GM12864 (cell line): ENCODE results near the gene ETV6.

ENCODE experiments used
- DNase-seq: peaks from one replicate; pipeline ENCODE4 v3.0.0-alpha.2; 2011; ENCODE audit warnings: low read depth
- H3K4me3 ChIP-seq: 2 replicates; pipeline ENCODE4 v1.5.1; 2011; ENCODE audit warnings: mild to moderate bottlenecking, low read depth, low read length, control low read depth
- TF ChIP-seq, protein P1 (sequence below): IDR thresholded peaks from 2 replicates; pipeline ENCODE4 v1.5.1; 2011; ENCODE audit warnings: low read depth, mild to moderate bottlenecking, moderate library complexity, low read length, control low read depth, inconsistent platforms; ENCODE audit errors: missing control alignments

Gene ETV6

DNA sequence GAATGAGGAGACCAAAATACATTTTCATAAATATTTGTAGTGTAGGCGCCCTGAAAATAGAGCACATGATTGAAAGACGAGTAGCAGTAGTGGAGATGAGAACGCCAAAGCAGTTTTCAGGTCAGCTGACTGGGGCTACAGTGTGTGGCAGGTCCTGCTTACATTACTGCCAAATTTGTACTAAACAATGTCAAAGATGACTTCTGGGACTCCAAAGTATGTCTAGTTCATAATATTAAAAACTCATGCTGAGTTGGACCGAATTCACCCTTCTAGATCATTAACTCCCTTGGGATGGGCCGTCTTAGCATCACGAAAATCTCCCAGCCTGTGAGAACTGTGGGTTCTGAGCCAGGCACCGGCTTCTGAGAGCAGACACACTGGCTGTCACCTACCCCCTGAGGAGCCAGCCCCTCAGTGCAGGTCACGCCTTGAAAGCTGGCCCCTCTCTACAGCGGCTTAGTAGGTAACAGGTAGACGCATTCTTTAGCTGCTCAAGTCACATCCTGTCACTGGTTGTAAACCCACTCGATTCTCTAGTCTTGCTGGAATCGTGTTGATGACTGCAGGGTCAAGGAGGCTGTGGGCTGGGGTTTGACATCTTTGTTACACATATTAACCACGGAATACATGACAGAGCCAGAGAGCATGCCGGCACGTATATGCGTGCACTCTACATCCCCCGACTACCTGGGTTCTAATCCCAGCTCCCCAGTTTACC lies 210.4 kb downstream of the ETV6 start:
- TF ChIP-seq, protein P1, sequence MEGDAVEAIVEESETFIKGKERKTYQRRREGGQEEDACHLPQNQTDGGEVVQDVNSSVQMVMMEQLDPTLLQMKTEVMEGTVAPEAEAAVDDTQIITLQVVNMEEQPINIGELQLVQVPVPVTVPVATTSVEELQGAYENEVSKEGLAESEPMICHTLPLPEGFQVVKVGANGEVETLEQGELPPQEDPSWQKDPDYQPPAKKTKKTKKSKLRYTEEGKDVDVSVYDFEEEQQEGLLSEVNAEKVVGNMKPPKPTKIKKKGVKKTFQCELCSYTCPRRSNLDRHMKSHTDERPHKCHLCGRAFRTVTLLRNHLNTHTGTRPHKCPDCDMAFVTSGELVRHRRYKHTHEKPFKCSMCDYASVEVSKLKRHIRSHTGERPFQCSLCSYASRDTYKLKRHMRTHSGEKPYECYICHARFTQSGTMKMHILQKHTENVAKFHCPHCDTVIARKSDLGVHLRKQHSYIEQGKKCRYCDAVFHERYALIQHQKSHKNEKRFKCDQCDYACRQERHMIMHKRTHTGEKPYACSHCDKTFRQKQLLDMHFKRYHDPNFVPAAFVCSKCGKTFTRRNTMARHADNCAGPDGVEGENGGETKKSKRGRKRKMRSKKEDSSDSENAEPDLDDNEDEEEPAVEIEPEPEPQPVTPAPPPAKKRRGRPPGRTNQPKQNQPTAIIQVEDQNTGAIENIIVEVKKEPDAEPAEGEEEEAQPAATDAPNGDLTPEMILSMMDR = no peak
- no peak for DNase-seq
- H3K4me3 ChIP-seq = no peak overlapping the region

DNA sequence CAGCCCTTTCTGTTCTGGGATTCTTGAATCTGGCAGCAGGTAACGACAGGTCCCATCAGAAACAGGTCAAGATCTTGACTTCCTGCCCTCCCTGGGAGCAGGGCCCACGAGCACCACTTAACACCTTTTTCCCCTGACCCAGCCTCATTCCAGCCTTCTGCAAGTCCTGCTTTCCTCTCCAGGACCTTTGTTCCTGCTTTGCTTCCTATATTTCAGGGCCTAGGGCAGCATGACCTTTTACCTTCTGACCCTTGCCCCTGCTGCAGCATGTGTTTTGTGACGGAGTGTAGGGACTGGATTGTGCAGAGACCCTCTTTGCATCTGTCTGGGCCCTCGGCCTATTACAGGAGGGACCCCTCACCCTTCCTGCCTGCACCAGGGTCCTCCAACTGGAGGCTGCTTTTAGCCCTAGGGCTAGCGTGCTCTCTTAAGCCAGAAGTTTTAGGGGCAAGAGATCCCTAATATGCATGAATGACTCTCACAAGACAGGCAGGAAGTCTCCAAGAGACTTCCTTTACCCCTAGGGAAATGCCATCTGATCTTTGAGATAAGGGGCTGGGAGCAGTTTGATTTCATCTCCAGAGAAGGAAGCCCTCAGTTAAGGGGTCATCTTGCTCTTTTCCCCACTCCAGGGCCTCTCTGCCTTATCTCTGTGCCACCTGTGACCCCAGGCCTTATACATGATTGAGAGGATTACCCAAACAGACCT lies 211.8 kb downstream of the ETV6 start:
- no peak for DNase-seq
- TF ChIP-seq, protein P1 = no peak
- no peak overlapping the region for H3K4me3 ChIP-seq

DNA sequence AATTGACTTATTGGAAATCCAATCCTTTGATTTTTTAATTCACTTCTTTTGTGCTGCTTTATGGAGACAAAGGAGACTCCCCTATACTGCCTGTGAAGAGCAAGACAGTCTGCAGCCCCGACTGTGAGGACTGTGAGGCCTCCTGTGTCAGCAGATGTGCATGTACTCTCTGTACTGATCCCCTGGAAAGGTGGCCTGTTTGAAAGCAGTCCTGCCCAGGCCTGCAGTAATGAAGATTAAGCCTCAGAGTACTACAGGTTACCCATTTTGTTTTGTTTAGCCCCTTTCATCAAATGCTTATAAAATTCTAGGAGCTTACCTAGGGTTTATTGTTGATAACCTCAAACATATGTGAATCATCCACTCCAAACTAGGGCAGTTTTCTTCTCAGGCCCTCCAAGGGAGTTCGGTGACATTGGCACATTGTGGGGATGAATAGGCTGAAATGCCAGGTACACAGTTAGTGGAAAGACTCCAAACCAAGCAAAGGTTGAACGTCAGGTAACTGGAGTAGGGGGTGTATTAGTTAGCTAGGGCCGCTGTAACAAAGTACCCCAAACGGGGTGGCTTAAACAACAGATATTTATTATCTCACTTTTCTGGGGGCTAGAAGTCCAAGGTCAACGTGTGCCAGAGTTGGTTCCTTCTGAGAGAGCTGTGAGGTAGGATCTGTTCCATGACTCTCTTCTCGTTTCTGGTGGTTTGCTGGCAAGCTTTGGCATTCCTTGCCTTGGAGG lies 212.6 kb downstream of the ETV6 start:
- no peak for DNase-seq
- TF ChIP-seq, protein P1 = no peak

DNA sequence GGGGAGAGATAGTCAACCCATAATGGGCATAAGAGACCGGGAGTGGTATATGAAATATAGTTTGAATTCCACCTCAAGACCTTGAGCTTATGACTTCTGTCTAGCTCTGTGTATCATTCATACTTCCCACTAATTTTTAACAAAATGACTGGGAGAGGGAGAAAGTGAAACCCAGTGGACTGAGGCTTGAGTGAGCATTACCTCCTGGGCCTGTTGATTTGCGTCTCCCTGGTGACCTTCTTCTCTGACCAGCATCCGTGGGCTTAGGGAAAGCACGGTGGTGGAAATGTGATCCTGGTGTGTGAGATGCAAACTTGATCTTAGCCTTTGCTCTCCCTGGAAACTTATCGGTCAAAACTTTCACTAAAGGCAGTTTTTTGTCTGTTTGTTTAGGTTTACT lies 213.3 kb downstream of the ETV6 start:
- TF ChIP-seq, protein P1 = no peak
- DNase-seq = no peak
- no peak overlapping the region for H3K4me3 ChIP-seq

More for the DNA sequence above, 212.6 kb downstream of the ETV6 start:
- no peak overlapping the region for H3K4me3 ChIP-seq

DNA sequence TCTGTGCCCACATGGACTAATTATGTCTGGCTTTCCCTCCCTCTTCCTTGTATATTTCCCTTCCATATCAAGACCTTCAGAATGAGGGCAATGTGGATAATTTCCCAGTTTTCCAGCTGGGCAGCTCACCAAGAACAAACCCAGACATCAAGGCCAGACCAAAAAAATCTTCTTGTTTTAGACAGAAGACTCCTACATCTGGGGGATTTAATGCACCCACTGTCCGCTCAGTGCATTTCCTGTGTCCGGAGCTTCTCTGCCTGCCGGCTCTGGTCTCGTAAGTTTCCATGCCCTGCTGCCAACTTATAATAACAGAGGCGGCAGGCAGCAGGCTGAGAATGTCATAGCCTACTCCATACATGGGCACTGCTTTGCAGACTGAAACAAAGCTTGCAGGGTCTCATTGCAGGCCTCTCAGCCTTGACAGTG lies 214.0 kb downstream of the ETV6 start:
- TF ChIP-seq, protein P1 = no peak
- DNase-seq = no peak

DNA sequence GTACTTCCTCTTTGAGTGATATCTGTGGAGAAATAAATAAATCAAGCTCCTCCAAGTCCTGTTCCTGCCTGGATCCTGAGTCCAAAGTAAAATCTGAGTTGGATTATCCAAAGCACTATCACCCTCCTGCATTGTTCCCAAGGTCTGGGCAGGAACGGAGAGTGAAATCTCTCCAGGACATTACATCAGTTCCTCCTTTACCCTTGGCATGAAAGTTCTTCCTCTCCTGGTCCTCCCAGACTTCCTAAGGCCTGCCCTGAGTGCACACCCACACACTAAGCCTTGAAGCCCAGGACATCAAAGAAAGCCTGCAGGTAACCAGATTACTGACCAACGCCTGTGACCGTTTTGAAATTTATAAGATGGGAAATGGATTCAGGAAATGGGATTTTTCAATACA lies 214.5 kb downstream of the ETV6 start:
- DNase-seq = no peak
- H3K4me3 ChIP-seq = no peak overlapping the region
- TF ChIP-seq, protein P1 = no peak

More for the DNA sequence above, 214.0 kb downstream of the ETV6 start:
- H3K4me3 ChIP-seq = no peak overlapping the region
